ENCODE measurements around the gene TSPAN1. TPM values are rescaled to one million over a fixed set of nuclear protein-coding genes. Genes with fewer than 3 reads are reported as not detected.
"Not testable (repeated sequence)": the region's sequence is repeated elsewhere in the genome, so short reads cannot be mapped to it uniquely, and the experiment has no call there.

The TSPAN1 gene
- total RNA-seq, 3 donors from 2014 or later: 723 to 1,819 (median 1,586) TPM

DNA sequence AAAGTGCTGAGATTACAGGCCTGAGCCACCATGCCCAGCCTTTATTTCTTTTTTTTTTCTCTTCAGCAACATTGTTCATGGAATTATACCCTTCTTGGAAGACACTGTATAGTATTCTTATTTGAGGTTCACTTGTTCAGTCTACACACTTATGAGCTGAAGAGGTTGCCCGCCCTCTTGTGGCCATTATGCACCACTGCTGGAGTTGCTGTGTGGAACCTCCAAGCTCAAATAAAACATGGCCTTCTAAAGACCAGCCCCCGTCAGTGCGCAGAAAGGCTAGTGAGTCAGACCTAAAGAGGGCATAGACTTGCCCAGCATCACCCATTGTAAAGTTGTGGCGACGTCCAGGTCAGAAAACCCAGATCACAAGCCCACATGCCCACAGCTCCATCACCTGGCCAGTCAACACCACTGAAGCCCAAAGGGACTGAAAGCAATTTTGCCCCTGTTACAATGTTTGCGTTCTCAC, 48.6 kb downstream of the TSPAN1 start:
- TF ChIP-seq CTCF (IDR thresholded peaks at IDR 0.05): peak; percentile 82
- intact Hi-C loops (cut with DNase I, micrococcal nuclease): no loop called here
- no peaks in the 10 kb centered on the region for H3K36me3 ChIP-seq (ENCODE audit: low read depth)
- no peaks in the 10 kb centered on the region for H3K4me1 ChIP-seq (ENCODE audit: low read depth)
- peak; percentile 98 for ATAC-seq
- peak in 2 of 3 donors; percentile 45 to 78 for DNase-seq
- H3K4me3 ChIP-seq: no peak overlapping the region
- H3K9me3 ChIP-seq: no peaks in the 10 kb centered on the region

DNA sequence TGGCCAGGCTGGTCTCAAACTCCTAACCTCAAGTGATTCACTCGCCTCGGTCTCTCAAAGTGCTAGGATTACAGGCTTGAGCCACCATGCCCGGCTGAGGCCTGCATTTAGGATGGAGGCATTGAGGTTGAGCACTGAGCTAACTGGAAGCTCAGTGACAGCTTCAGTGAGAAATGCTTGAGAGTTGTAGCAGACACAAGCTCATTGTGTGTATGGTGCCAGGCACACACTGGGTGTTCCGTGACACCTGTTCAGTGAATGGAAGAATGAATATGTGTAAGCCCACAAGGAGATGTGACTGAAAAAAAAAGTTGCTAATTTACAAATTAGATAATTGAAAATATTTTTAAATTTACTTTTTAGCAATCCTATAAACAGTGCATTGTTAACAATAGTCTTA, 50.1 kb downstream of the TSPAN1 start:
- H3K4me1 ChIP-seq (ENCODE audit: low read depth): no peaks in the 10 kb centered on the region
- no peak for TF ChIP-seq CTCF (IDR thresholded peaks at IDR 0.05)
- no peak for ATAC-seq
- no peak for DNase-seq
- H3K4me3 ChIP-seq: no peak overlapping the region
- H3K36me3 ChIP-seq (ENCODE audit: low read depth): no peaks in the 10 kb centered on the region
- H3K9me3 ChIP-seq: no peaks in the 10 kb centered on the region
- intact Hi-C loops (cut with DNase I, micrococcal nuclease): no loop called here

- intact Hi-C loops (cut with DNase I, micrococcal nuclease); H3K36me3 ChIP-seq (ENCODE audit: low read depth); ATAC-seq; H3K4me3 ChIP-seq; H3K9me3 ChIP-seq; H3K4me1 ChIP-seq (ENCODE audit: low read depth); DNase-seq: not testable (repeated sequence)
Observed at GRCh38 chr1:46231231-46231630, 56.3 kb downstream of the TSPAN1 start.

Other genes with a start within 250 kb of the TSPAN1 start
- 10 to 100 TPM in 2 of 3 donors, 1 to 10 TPM in 1; 5.9 to 15.6 (median 10.6) TPM for gene PIK3R3, start 42.5 kb upstream of the TSPAN1 start, total RNA-seq
- gene P3R3URF, start 1.4 kb downstream of the TSPAN1 start, total RNA-seq: not detected
- gene POMGNT1, start 23.3 kb downstream of the TSPAN1 start, total RNA-seq: 10 to 100 TPM; 23.8 to 39.0 (median 38.4) TPM
- 1 to 10 TPM in 2 of 3 donors, under 1 TPM in 1; 0.63 to 5.9 (median 1.6) TPM for gene LURAP1, start 28.2 kb downstream of the TSPAN1 start, total RNA-seq
- 1 to 10 TPM; 3.0 to 8.0 (median 3.6) TPM for gene RAD54L, start 72.7 kb downstream of the TSPAN1 start, total RNA-seq
- gene LRRC41, start 128.5 kb downstream of the TSPAN1 start, total RNA-seq: 10 to 100 TPM; 41.8 to 56.0 (median 43.1) TPM
- 100 to 1,000 TPM; 266 to 387 (median 282) TPM for gene UQCRH, start 128.6 kb downstream of the TSPAN1 start, total RNA-seq
- 10 to 100 TPM; 18.5 to 20.6 (median 20.5) TPM for gene NSUN4, start 165.7 kb downstream of the TSPAN1 start, total RNA-seq
- 100 to 1,000 TPM in 1 of 3 donors, 10 to 100 TPM in 2; 51.7 to 130 (median 60.2) TPM for gene FAAH, start 219.2 kb downstream of the TSPAN1 start, total RNA-seq

All from mucosa of descending colon (tissue), 3 donors.